HG03103 (cell line): ENCODE measurements around the gene TTC24.

Experiments
- ATAC-seq: cut with Tn5 transposase; IDR thresholded peaks from one replicate; pipeline ENCODE4 v1.9.1; 2021; ENCODE audit warnings: low read depth; ENCODE audit not compliant: unreplicated experiment

The TTC24 gene

GRCh38 chr1:156632355-156632754, 52.8 kb downstream of the TTC24 start:
- no peak for ATAC-seq
